Subcutaneous adipose tissue (tissue), 4 donors: ENCODE data around the gene PSMF1. TPM values are rescaled to one million over a fixed set of nuclear protein-coding genes. Genes with fewer than 3 reads are reported as not detected.

Experiments
- CTCF ChIP-seq: fragments of 450-650 bp; IDR thresholded peaks from one replicate; pipeline ENCODE4 v1.5.1; 2016; ENCODE audit warnings: low read depth, mild to moderate bottlenecking, control low read depth, antibody characterized with exemption, moderate library complexity
- total RNA-seq, 4 donors: library from RNA; depleted of rRNA; stranded (reverse); fragments of >200 nt; gene quantifications; one replicate each; pipeline ENCODE4 v1.1.0, GENCODE V29; 2016

PSMF1 gene
- total RNA-seq, 4 donors from 2014 or later: 48.0 to 102 (median 57.8) TPM

GRCh38 chr20:1150968-1151367 is 32.6 kb downstream of the PSMF1 start:
- no peak for TF ChIP-seq CTCF

GRCh38 chr20:1154226-1154625 is 35.8 kb downstream of the PSMF1 start:
- no peak for TF ChIP-seq CTCF

- TF ChIP-seq CTCF: no peak
Measured at GRCh38 chr20:1154691-1155090, 36.3 kb downstream of the PSMF1 start.

- no peak for TF ChIP-seq CTCF
Measured at GRCh38 chr20:1155342-1155741, 36.9 kb downstream of the PSMF1 start.

- TF ChIP-seq CTCF: no peak
Measured at GRCh38 chr20:1160496-1160895, 42.1 kb downstream of the PSMF1 start.

- no peak for TF ChIP-seq CTCF
Measured at GRCh38 chr20:1160991-1161390, 42.6 kb downstream of the PSMF1 start.

GRCh38 chr20:1163105-1163504 is 44.7 kb downstream of the PSMF1 start:
- TF ChIP-seq CTCF: no peak
